ENCODE data around the gene FZD8. TPM values are rescaled to one million over a fixed set of nuclear protein-coding genes. Genes with fewer than 3 reads are reported as not detected.
A peak's percentile ranks its signal among the peaks of the same experiment; 100 is the strongest.

Gene FZD8
- polyA plus RNA-seq, 1 experiment: 0.55 TPM

DNA sequence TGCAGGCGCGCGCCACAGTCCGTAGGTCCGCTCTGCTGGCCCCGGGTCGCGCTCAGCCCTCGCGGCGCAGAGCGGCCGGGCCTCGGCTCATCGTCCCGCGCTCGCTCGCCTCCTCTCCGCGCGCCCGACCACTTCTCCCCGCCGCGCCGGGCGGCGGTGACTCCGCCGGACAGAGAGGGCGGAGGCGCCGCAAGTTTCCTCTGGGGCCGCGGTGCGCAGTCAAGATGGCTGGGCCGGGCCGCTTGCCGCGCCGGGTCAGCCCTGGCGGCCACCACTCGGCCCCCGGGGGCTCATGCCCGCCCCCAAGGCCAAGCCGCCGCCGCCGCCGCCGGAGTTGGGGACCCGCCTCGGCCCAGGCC is 441 bp downstream of the FZD8 start:
- no peak for TF ChIP-seq CTCF (IDR thresholded peaks at IDR 0.05; ENCODE audit: low read depth, low read length)
- Histone ChIP-seq H3K27me3 (ENCODE audit: control insufficient read depth, insufficient read depth, low read length) (no peaks in the 10 kb centered on the region), H3K9me3 (ENCODE audit: control insufficient read depth, insufficient read depth, low read length) (no peaks in the 10 kb centered on the region; the same call in 1 of the 2 replicates), H3K27ac (ENCODE audit: low read depth, low read length) (no peak overlapping the region), H3K4me3 (ENCODE audit: low read depth, low read length) (peak overlapping the region; percentile 83)
- DNase-seq (ENCODE audit: low read depth, low spot score): no peak
- ChIA-PET POLR2A (no interaction called here), CTCF (interaction anchor here (1.1 kb wide), 1 partner anchor 1227 kb away, joined by 3 read pairs; no protein-coding TSS in a partner anchor)

DNA sequence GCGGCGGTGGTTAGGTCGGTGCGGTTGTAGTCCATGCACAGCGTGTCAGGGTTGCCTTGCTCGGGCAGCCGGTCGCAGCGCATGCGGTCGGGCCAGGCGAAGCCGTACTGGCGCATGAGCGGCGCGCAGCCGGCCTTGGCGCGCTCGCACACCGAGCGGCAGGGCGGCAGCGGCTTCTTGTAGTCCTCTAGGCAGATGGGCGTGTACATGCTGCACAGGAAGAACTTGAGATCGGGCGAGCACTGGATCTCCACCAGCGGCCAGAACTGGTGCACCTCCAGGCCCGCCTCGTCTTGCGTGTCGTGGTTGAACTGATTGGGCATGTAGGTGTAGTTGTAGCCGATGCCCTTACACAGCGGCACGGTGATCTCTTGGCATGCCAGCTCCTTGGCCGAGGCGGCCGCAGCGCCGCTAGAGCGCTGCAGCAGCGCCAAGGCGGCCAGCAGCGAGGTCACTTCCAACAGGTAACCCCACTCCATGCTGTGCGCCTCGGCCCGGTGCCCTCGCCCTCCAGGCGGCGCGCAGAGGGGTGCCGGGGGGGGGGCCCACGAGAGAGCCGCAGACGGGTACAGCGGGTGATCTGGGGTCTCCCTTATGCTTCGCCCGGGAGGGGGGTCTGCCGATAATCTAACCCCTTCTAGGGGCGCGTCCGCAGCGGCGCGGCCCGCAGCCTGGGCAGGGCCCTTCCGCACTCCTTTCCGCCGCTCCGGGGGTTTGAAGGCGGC is 983 bp downstream of the FZD8 start:
- TF ChIP-seq CTCF (IDR thresholded peaks at IDR 0.05; ENCODE audit: low read depth, low read length): no peak; the same call in none of the 2 replicates
- H3K27ac ChIP-seq (ENCODE audit: low read depth, low read length): no peak overlapping the region
- H3K4me3 ChIP-seq (ENCODE audit: low read depth, low read length): peak overlapping the region; percentile 83
- H3K9me3 ChIP-seq (ENCODE audit: control insufficient read depth, insufficient read depth, low read length): no peaks in the 10 kb centered on the region; the same call in 1 of the 2 replicates
- POLR2A ChIA-PET: interaction anchor here (0.7 to 1.0 kb wide), 5 partner anchors 395 to 1085 kb away, joined by 3 read pairs; no protein-coding TSS in a partner anchor
- CTCF ChIA-PET: interaction anchor here (0.6 to 9.5 kb wide), 4 partner anchors 269 to 1228 kb away, joined by 3 to 215 read pairs (median 3); no protein-coding TSS in a partner anchor
- H3K27me3 ChIP-seq (ENCODE audit: control insufficient read depth, insufficient read depth, low read length): no peaks in the 10 kb centered on the region
- DNase-seq (ENCODE audit: low read depth, low spot score): peak; percentile 72

DNA sequence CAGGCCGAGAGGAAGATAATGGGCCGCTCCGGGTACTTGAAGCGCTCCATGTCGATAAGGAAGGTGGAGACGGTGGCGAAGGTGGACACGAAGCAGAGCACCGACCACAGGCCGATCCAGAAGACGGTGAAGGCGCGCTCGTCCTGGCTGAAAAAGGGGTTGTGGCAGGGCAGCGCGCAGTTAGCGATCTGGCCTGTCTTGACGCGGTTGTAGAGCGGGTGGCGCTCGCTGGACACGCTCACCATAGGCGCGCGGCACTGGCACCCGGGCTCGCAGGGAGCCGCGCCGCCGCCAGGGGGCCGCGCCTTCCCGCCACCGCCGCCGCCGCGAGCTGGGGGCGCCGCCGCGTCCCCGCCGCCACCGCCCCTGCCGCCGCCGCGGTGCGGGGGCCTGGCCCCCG is 1.6 kb downstream of the FZD8 start:
- H3K9me3 ChIP-seq (ENCODE audit: control insufficient read depth, insufficient read depth, low read length): no peaks in the 10 kb centered on the region; the same call in 1 of the 2 replicates
- POLR2A ChIA-PET: interaction anchor here (0.7 to 1.0 kb wide), 4 partner anchors 396 to 778 kb away, joined by 3 read pairs; no protein-coding TSS in a partner anchor
- no peaks in the 10 kb centered on the region for H3K27me3 ChIP-seq (ENCODE audit: control insufficient read depth, insufficient read depth, low read length)
- CTCF ChIA-PET: interaction anchor here (0.6 to 9.5 kb wide), 4 partner anchors 270 to 1228 kb away, joined by 3 to 215 read pairs (median 3); no protein-coding TSS in a partner anchor
- H3K27ac ChIP-seq (ENCODE audit: low read depth, low read length): no peak overlapping the region
- TF ChIP-seq CTCF (IDR thresholded peaks at IDR 0.05; ENCODE audit: low read depth, low read length): peak; percentile 28
- peak overlapping the region; percentile 83 for H3K4me3 ChIP-seq (ENCODE audit: low read depth, low read length)
- DNase-seq (ENCODE audit: low read depth, low spot score): peak; percentile 20

- no peak overlapping the region for H3K27ac ChIP-seq (ENCODE audit: low read depth, low read length)
- CTCF ChIA-PET: interaction anchor here (0.9 to 9.5 kb wide), 3 partner anchors 1140 to 1243 kb away, joined by 3 to 215 read pairs (median 3); no protein-coding TSS in a partner anchor
- POLR2A ChIA-PET: interaction anchor here (1.0 kb wide), 1 partner anchor 640 kb away, joined by 3 read pairs; no protein-coding TSS in a partner anchor
- no peak for DNase-seq (ENCODE audit: low read depth, low spot score)
- peak overlapping the region; percentile 72 for H3K4me3 ChIP-seq (ENCODE audit: low read depth, low read length)
- no peaks in the 10 kb centered on the region; the same call in 1 of the 2 replicates for H3K9me3 ChIP-seq (ENCODE audit: control insufficient read depth, insufficient read depth, low read length)
- peak; percentile 24 for TF ChIP-seq CTCF (IDR thresholded peaks at IDR 0.05; ENCODE audit: low read depth, low read length)
- H3K27me3 ChIP-seq (ENCODE audit: control insufficient read depth, insufficient read depth, low read length): no peaks in the 10 kb centered on the region
Measured at GRCh38 chr10:35639728-35640401, 2.2 kb downstream of the FZD8 start.

Data from AG04450 (cell line).